Heart right ventricle (tissue), 16 donors: ENCODE results near the gene HS6ST1. TPM values are rescaled to one million over a fixed set of nuclear protein-coding genes. Genes with fewer than 3 reads are reported as not detected.

Experiments used
- ATAC-seq, 8 donors: fragments of 200-7000 bp; cut with Tn5 transposase; one replicate each; pipeline ENCODE4 v1.9.1; 2020; ENCODE audit warnings: mild to moderate bottlenecking in 8 of 8, moderate library complexity in 8 of 8, moderate number of reproducible peaks in 1 of 8
- DNase-seq, 2 donors: peaks; one replicate each; pipeline ENCODE4 v3.0.0-alpha.2; 2020
- H3K27ac ChIP-seq, 10 donors: fragments of 200-600 bp; sonication (generic) in 2 of 10; one replicate each; pipeline versions ENCODE4 v1.5.0 to v1.8.0; 2020 to 2022; ENCODE audit warnings: mild to moderate bottlenecking in 3 of 10
- H3K27me3 ChIP-seq, 7 donors: fragments of 200-600 bp; one replicate each; pipeline ENCODE4 v1.8.0; 2021 to 2022; ENCODE audit warnings: mild to moderate bottlenecking in 2 of 7
- H3K36me3 ChIP-seq, 9 donors: fragments of 200-600 bp; sonication (generic) in 1 of 9; one replicate each; pipeline versions ENCODE4 v1.5.0 to v1.8.0; 2020 to 2022; ENCODE audit warnings: mild to moderate bottlenecking in 2 of 9
- H3K4me1 ChIP-seq, 9 donors: fragments of 200-600 bp; sonication (generic) in 1 of 9; one replicate each; pipeline versions ENCODE4 v1.5.0 to v1.8.0; 2020 to 2022; ENCODE audit warnings: mild to moderate bottlenecking in 4 of 9
- H3K4me3 ChIP-seq, 10 donors: fragments of 200-600 bp; sonication (generic) in 2 of 10; one replicate each; pipeline versions ENCODE4 v1.5.0 to v1.8.0; 2020 to 2022; ENCODE audit warnings: mild to moderate bottlenecking in 7 of 10, moderate library complexity in 2 of 10
- H3K9me3 ChIP-seq, 11 donors: fragments of 200-600 bp in 10 of 11; sonication (generic) in 2 of 11; one replicate each; pipeline versions ENCODE4 v1.5.0 to v1.8.0; 2013 to 2022; ENCODE audit warnings: mild to moderate bottlenecking in 2 of 11, control low read depth in 1 of 11, moderate library complexity in 1 of 11
- CTCF ChIP-seq, 9 donors: fragments of 200-600 bp; sonication (generic) in 2 of 9; IDR thresholded peaks; one replicate each; pipeline versions ENCODE4 v1.5.0 to v1.8.0; 2021 to 2022; ENCODE audit warnings: antibody characterized with exemption in 9 of 9, mild to moderate bottlenecking in 5 of 9, moderate library complexity in 1 of 9
- WGBS, 2 donors: extraction: QIAGEN DNeasy Blood & Tissue Kit; methylation state at CpG; one replicate each; pipeline ENCODE4 v1.1.7; 2013; ENCODE audit warnings: inconsistent platforms in 1 of 2; 5-methylcytosine and 5-hydroxymethylcytosine counted together
- intact Hi-C, 10 donors: fragments of 100-400 bp; cut with DNase I; formaldehyde crosslinking; loops; one replicate each; pipeline versions ENCODE4 v1.11.1 to v1.14.2; 2022
- polyA plus RNA-seq, 2 donors: library from polyadenylated mRNA; stranded (reverse); fragments of 200-250 nt; gene quantifications; one replicate each; pipeline ENCODE4 v1.2.3, GENCODE V29; 2013
- total RNA-seq, 10 donors: library from RNA; stranded (reverse); fragmentation: NEBNext Ultra II Directional in 3 of 10; extraction: Animal tissue kit (Norgen Biotek cat#: 25700) in 3 of 10; gene quantifications; one replicate each; pipeline versions ENCODE4 v1.2.1 to v1.2.4, GENCODE V29; 2021 to 2023
- donor health status: Arrhythmogenic right ventricular cardiomyopathy.
- donor health status: ischemic (EF 13 %, LVEDD 7.1; RV severe dilation, severe dysfunction).
- donor health status: healthy with polysubstance abuse.
- donor health status: DM: no; HTN: yes; CAD: no.
- donor health status: DM: no; HTN: no; CAD: no.
- donor health status: ischemic (EF 25% LVEDD 6.9; RV normal size, moderate dysfunction).
- donor health status: ischemic (EF 25% LVEDD 5.7; RV mildly dilated, moderate dysfunction).
- donor health status: healthy.
- donor health status: DM: yes; HTN: yes; CAD: no.
- donor health status: Ischemic cardiomyopathy.
- donor health status: ischemic (EF 35%, LVEDD 5.7; RV mildly dilated, moderate dysfunction).
- donor health status: nonischemic (EF 11% LVEDD 7.7; RV severe dilation, severe dysfunction).
- donor health status: DM: yes; HTN: yes; CAD: no.
- donor health status: PGD.
- donor health status: ischemic (EF 29% LVEDD 5.4; RV normal size, mild dysfunction).
- donor health status: nonischemic (EF 23%, LVEDD 6.1; RV moderate dilation, normal function).

HS6ST1 gene
- total and polyA plus RNA-seq, 12 donors = 10.5 to 51.6 (median 18.2) TPM

- no peak for TF ChIP-seq CTCF (IDR thresholded peaks at IDR 0.05)
- Histone ChIP-seq H3K9me3 (no peaks in the 10 kb centered on the region), H3K4me1 (peaks cover 27 to 77% (median 56%) of the 10 kb centered on the region in 9 donors), H3K4me3 (no peak overlapping the region), H3K27me3 (no peaks in the 10 kb centered on the region), H3K36me3 (no peaks in the 10 kb centered on the region), H3K27ac (peak overlapping the region in 6 of 10 donors; percentile 4 to 48 (median 20))
- WGBS, 2 donors = 67 to 69% methylated on average over 24 of the region's 24 CpGs
- peak in 6 of 8 donors; percentile 2 to 35 (median 8) for ATAC-seq
- peak in 1 of 2 donors; percentile 21 for DNase-seq
- intact Hi-C loops = loop anchor here in 1 of 10 donors (10.0 kb wide), 1 partner anchor 48 kb away; no protein-coding TSS in a partner anchor
Observed at GRCh38 chr2:128282246-128282975, 36.3 kb downstream of the HS6ST1 start.

- peak in 6 of 8 donors; percentile 12 to 41 (median 32) for ATAC-seq
- no peaks in the 10 kb centered on the region for H3K27me3 ChIP-seq
- WGBS, 2 donors = 49 to 50% methylated on average over 2 of the region's 2 CpGs
- no peak for TF ChIP-seq CTCF (IDR thresholded peaks at IDR 0.05)
- H3K9me3 ChIP-seq = no peaks in the 10 kb centered on the region
- peaks cover 26 to 71% (median 51%) of the 10 kb centered on the region in 9 donors for H3K4me1 ChIP-seq
- no peak overlapping the region for H3K4me3 ChIP-seq
- no peaks in the 10 kb centered on the region for H3K36me3 ChIP-seq
- intact Hi-C loops = loop anchor here in 1 of 10 donors (10.0 kb wide), 1 partner anchor 47 kb away; no protein-coding TSS in a partner anchor
- DNase-seq = peak in 1 of 2 donors; percentile 35
- peak overlapping the region in 5 of 10 donors; percentile 4 to 41 (median 23) for H3K27ac ChIP-seq
Observed at GRCh38 chr2:128281852-128282245, 36.8 kb downstream of the HS6ST1 start.

- peak in 7 of 8 donors; percentile 21 to 67 (median 54) for ATAC-seq
- WGBS, 2 donors = 60 to 61% methylated on average over 5 of the region's 5 CpGs
- intact Hi-C loops = loop anchor here in 1 of 10 donors (10.0 kb wide), 1 partner anchor 46 kb away; no protein-coding TSS in a partner anchor
Observed at GRCh38 chr2:128280901-128281321, 37.8 kb downstream of the HS6ST1 start.

More at GRCh38 chr2:128280901-128281321, 37.8 kb downstream of the HS6ST1 start:
- no peaks in the 10 kb centered on the region for H3K9me3 ChIP-seq
- TF ChIP-seq CTCF (IDR thresholded peaks at IDR 0.05) = no peak
- H3K27ac ChIP-seq = peak overlapping the region in 4 of 10 donors; percentile 25 to 58 (median 46)
- peaks cover 23 to 62% (median 41%) of the 10 kb centered on the region in 9 donors for H3K4me1 ChIP-seq
- peak in 1 of 2 donors; percentile 44 for DNase-seq
- H3K4me3 ChIP-seq = no peak overlapping the region
- H3K27me3 ChIP-seq = no peaks in the 10 kb centered on the region
- peaks cover 0 to 9% (median 0%) of the 10 kb centered on the region in 9 donors for H3K36me3 ChIP-seq
